SU-DHL-6 (cell line): ENCODE data around the gene EIF4EBP2.

Source experiments
- EZH2phosphoT487 ChIP-seq: fragments of 200-600 bp; sonication (generic), shearing (Covaris generic); conservative IDR thresholded peaks from 2 replicates; pipeline ENCODE4 v1.6.1; 2018; ENCODE audit warnings: mild to moderate bottlenecking, antibody characterized with exemption, low read length, moderate library complexity, mixed read lengths
- TF ChIP-seq, protein P1 (sequence below): fragments of 200-600 bp; sonication (generic); IDR thresholded peaks from one replicate; pipeline ENCODE4 v1.5.1; 2017; ENCODE audit warnings: antibody characterized with exemption, mild to moderate bottlenecking, low read length, moderate library complexity; ENCODE audit not compliant: insufficient read depth, poor library complexity, severe bottlenecking

DNA sequence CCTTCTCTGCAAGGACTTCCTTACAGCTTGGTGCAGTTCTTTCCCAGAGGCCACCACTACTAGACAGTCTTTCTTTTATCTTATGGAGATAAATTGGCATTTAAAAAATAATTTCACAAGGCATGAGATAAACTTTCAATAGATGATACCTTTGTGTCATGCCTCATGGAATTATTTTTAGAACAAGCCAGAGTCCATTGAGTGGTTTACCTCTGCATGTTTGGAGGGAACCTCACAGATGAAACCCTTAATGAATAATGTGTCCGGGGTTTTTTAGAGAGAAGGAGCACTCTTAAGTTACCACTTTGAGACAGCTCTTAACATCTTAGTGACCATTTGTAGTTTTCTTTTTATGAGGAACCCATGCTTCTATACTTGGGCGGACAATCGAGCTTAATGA is 20.4 kb downstream of the EIF4EBP2 start:
- TF ChIP-seq, protein P1, sequence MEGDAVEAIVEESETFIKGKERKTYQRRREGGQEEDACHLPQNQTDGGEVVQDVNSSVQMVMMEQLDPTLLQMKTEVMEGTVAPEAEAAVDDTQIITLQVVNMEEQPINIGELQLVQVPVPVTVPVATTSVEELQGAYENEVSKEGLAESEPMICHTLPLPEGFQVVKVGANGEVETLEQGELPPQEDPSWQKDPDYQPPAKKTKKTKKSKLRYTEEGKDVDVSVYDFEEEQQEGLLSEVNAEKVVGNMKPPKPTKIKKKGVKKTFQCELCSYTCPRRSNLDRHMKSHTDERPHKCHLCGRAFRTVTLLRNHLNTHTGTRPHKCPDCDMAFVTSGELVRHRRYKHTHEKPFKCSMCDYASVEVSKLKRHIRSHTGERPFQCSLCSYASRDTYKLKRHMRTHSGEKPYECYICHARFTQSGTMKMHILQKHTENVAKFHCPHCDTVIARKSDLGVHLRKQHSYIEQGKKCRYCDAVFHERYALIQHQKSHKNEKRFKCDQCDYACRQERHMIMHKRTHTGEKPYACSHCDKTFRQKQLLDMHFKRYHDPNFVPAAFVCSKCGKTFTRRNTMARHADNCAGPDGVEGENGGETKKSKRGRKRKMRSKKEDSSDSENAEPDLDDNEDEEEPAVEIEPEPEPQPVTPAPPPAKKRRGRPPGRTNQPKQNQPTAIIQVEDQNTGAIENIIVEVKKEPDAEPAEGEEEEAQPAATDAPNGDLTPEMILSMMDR, result no peak
- no peak for TF ChIP-seq EZH2phosphoT487
